Type B pancreatic cell (in vitro differentiated cells): Measurements from ENCODE around the gene RPS6KA2. TPM values are rescaled to one million over a fixed set of nuclear protein-coding genes. Genes with fewer than 3 reads are reported as not detected.

Experiments
- DNase-seq: peaks from one replicate; pipeline ENCODE4 v3.0.0; 2021; ENCODE audit warnings: mixed read lengths; ENCODE audit not compliant: unreplicated experiment; ENCODE audit errors: extremely low spot score
- H3K27ac Mint-ChIP-seq: 2 replicates; pipeline ENCODE4 v1.8.0; 2021; ENCODE audit warnings: mild to moderate bottlenecking, mixed read lengths
- H3K27me3 Mint-ChIP-seq: 2 replicates; pipeline ENCODE4 v1.8.0; 2021; ENCODE audit warnings: mixed read lengths
- H3K36me3 Mint-ChIP-seq: 2 replicates; pipeline ENCODE4 v1.8.0; 2021; ENCODE audit warnings: mixed read lengths
- H3K4me1 Mint-ChIP-seq: one replicate; pipeline ENCODE4 v1.8.0; 2021; ENCODE audit warnings: mixed read lengths; ENCODE audit not compliant: unreplicated experiment
- H3K4me3 Mint-ChIP-seq: 2 replicates; pipeline ENCODE4 v1.8.0; 2021; ENCODE audit warnings: mild to moderate bottlenecking, mixed read lengths
- H3K9me3 Mint-ChIP-seq: 2 replicates; pipeline ENCODE4 v1.8.0; 2021; ENCODE audit warnings: mixed read lengths
- CTCF ChIP-seq: fragments of 200-600 bp; sonication (generic); conservative IDR thresholded peaks from 2 replicates; pipeline ENCODE4 v1.5.0; 2021; ENCODE audit warnings: antibody characterized with exemption, mild to moderate bottlenecking
- total RNA-seq: library from RNA; stranded (reverse); gene quantifications from 2 replicates; pipeline ENCODE4 v1.2.1, GENCODE V29; 2021; ENCODE audit warnings: low replicate concordance

The RPS6KA2 gene
- total RNA-seq, 1 donor from 2014 or later = 23.8 TPM

- H3K27ac Mint-ChIP-seq = no peak overlapping the region
- peaks cover 18% of the 10 kb centered on the region for H3K27me3 Mint-ChIP-seq
- TF ChIP-seq CTCF = no peak
- no peaks in the 10 kb centered on the region for H3K9me3 Mint-ChIP-seq
- H3K4me3 Mint-ChIP-seq = no peak overlapping the region
- no peaks in the 10 kb centered on the region for H3K36me3 Mint-ChIP-seq
- H3K4me1 Mint-ChIP-seq = peaks cover 12% of the 10 kb centered on the region
- DNase-seq = no peak
These were observed 37.1 kb upstream of the RPS6KA2 start for GRCh38 chr6:166664135-166664534.

GRCh38 chr6:166663568-166663967 is 36.5 kb upstream of the RPS6KA2 start:
- Mint-ChIP-seq H3K36me3 (no peaks in the 10 kb centered on the region), H3K9me3 (no peaks in the 10 kb centered on the region), H3K4me3 (no peak overlapping the region), H3K27ac (no peak overlapping the region), H3K4me1 (peaks cover 12% of the 10 kb centered on the region), H3K27me3 (peaks cover 19% of the 10 kb centered on the region)
- no peak for DNase-seq
- no peak for TF ChIP-seq CTCF

- Mint-ChIP-seq H3K4me1 (peaks cover 6% of the 10 kb centered on the region), H3K9me3 (no peaks in the 10 kb centered on the region), H3K27ac (no peak overlapping the region), H3K27me3 (peaks cover 17% of the 10 kb centered on the region), H3K4me3 (no peak overlapping the region), H3K36me3 (no peaks in the 10 kb centered on the region)
- TF ChIP-seq CTCF = no peak
- DNase-seq = no peak
These were observed 35.6 kb upstream of the RPS6KA2 start for GRCh38 chr6:166662690-166663089.

GRCh38 chr6:166661327-166662085 is 34.5 kb upstream of the RPS6KA2 start:
- Mint-ChIP-seq H3K4me3 (no peak overlapping the region), H3K27me3 (peaks cover 23% of the 10 kb centered on the region), H3K36me3 (no peaks in the 10 kb centered on the region), H3K27ac (no peak overlapping the region), H3K9me3 (no peaks in the 10 kb centered on the region), H3K4me1 (peaks cover 4% of the 10 kb centered on the region)
- DNase-seq = no peak
- TF ChIP-seq CTCF = no peak

GRCh38 chr6:166660157-166660688 is 33.2 kb upstream of the RPS6KA2 start:
- Mint-ChIP-seq H3K27me3 (peaks cover 24% of the 10 kb centered on the region), H3K4me1 (peaks cover 4% of the 10 kb centered on the region), H3K36me3 (no peaks in the 10 kb centered on the region), H3K27ac (no peak overlapping the region), H3K9me3 (no peaks in the 10 kb centered on the region), H3K4me3 (no peak overlapping the region)
- no peak for DNase-seq
- no peak for TF ChIP-seq CTCF
